Measurements from ENCODE around the gene USP48. TPM values are rescaled to one million over a fixed set of nuclear protein-coding genes. Genes with fewer than 3 reads are reported as not detected.

Gene USP48
- total and polyA plus RNA-seq, 10 donors, result 17.5 to 105 (median 82.4) TPM

DNA sequence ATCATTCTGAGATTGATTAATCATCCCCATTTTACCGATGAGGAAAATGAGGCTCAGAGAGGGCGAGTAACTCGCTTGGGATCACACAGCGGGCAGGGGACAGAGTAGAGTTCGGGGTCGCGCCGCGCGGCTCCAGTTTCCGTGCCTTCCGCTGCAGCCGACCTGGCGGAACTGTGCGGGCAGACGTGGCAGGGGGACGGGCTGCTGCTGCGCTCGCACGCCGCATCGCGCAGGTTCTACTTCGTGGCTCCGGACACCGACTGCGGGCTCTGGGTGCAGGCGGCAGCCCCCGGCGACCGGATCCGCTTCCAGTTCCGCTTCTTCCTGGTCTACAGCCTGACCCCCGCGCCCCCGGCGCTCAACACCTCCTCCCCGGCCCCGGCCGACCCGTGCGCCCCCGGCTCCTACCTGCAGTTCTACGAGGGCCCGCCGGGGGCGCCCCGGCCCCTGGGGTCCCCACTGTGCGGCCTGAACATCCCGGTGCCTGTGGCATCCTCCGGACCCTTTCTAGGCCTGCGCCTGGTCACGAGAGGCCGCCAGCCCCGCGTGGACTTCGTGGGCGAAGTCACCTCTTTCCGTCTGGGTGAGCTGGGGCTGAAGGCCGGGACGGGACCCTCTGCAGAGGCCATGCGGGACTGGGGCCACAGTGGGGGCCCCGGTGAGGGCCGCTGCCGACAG lies 31.4 kb upstream of the USP48 start:
- H3K27ac ChIP-seq, result peak overlapping the region in 6 of 8 donors; percentile 7 to 71 (median 65)
- no peaks in the 10 kb centered on the region for H3K9me3 ChIP-seq
- H3K4me3 ChIP-seq, result peak overlapping the region in 7 of 8 donors; percentile 27 to 67 (median 33)
- peaks cover 4 to 47% (median 40%) of the 10 kb centered on the region in 6 donors for H3K4me1 ChIP-seq
- TF ChIP-seq POLR2AphosphoS5 (IDR thresholded peaks at IDR 0.05) (peak; percentile 12 to 64 (median 38)), POLR2A (IDR thresholded peaks at IDR 0.05) (no peak)
- TF ChIP-seq, protein P1, sequence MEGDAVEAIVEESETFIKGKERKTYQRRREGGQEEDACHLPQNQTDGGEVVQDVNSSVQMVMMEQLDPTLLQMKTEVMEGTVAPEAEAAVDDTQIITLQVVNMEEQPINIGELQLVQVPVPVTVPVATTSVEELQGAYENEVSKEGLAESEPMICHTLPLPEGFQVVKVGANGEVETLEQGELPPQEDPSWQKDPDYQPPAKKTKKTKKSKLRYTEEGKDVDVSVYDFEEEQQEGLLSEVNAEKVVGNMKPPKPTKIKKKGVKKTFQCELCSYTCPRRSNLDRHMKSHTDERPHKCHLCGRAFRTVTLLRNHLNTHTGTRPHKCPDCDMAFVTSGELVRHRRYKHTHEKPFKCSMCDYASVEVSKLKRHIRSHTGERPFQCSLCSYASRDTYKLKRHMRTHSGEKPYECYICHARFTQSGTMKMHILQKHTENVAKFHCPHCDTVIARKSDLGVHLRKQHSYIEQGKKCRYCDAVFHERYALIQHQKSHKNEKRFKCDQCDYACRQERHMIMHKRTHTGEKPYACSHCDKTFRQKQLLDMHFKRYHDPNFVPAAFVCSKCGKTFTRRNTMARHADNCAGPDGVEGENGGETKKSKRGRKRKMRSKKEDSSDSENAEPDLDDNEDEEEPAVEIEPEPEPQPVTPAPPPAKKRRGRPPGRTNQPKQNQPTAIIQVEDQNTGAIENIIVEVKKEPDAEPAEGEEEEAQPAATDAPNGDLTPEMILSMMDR (IDR thresholded peaks at IDR 0.05 in 8 of 11, conservative IDR thresholded peaks at IDR 0.05 in 3 of 11), result peak; percentile 34 to 80 (median 55)
- H3K27me3 ChIP-seq (replicated peaks in 1 of 7), result peaks cover 0 to 22% (median 0%) of the 10 kb centered on the region in 7 donors
- 6 to 20% (median 15%) methylated on average over 16 to 65 of the region's 65 CpGs for WGBS, 5 donors
- peak; percentile 83 for DNase-seq
- H3K36me3 ChIP-seq, result no peaks in the 10 kb centered on the region
- intact Hi-C loops (cut with DNase I; ENCODE audit: low total_unique reads), result no loop called here

DNA sequence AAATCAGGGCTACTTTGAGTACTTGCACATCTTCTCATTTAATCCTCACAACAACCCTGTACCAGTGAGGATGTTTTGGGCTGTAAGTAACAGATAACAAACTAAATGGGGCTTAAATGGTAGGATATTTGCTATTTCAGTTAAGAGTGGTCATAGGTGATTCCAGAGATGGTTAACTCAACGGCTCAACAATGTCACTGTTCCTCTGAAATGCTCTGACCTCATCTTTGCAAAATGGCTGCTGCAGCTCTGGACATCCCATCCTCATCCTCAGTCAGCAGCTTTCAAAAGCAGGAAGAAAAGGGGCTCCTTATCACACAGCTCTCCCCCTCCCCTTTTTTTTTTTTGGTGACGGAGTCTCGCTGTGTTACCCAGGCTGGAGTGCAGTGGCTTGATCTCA lies 30.6 kb upstream of the USP48 start:
- WGBS, 5 donors, result 92 to 96% (median 94%) methylated on average over 3 of the region's 3 CpGs

DNA sequence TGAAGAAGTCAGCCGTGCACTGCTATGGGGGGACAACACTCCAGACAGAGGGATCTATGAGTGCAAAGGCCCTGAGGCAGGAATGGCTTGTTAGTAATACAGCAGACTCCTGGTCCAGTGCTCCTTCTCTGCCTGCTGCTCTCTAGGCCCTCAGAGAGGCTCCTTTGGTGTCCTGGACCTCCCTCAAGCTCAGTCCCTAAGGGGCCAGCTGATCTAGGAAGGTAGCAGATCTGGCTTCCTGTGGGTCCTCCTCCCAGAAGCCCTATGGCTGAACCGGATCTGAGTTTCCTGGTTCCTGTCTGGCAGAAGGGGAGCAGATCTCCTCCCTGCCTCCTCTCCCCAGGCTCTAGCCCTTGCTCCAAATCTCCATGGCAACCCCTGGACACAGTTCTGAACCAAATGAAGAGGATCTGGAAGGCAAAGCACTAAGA lies 28.9 kb upstream of the USP48 start, which contains the start of gene LDLRAD2:
Gene LDLRAD2, plus strand, starts transcription at position 391 of the 431 bp plus-strand sequence. CDS start 187 bp downstream, outside the sequence.
- H3K27me3 ChIP-seq (replicated peaks in 1 of 7), result peaks cover 0 to 22% (median 0%) of the 10 kb centered on the region in 7 donors
- no peak for DNase-seq
- intact Hi-C loops (cut with DNase I; ENCODE audit: low total_unique reads), result no loop called here
- no peaks in the 10 kb centered on the region for H3K9me3 ChIP-seq
- WGBS, 5 donors, result 43 to 77% (median 64%) methylated on average over 2 of the region's 2 CpGs
- H3K36me3 ChIP-seq, result no peaks in the 10 kb centered on the region
- TF ChIP-seq, protein P1 (IDR thresholded peaks at IDR 0.05 in 8 of 11, conservative IDR thresholded peaks at IDR 0.05 in 3 of 11), result no peak
- TF ChIP-seq POLR2AphosphoS5 (IDR thresholded peaks at IDR 0.05) (no peak), POLR2A (IDR thresholded peaks at IDR 0.05) (no peak)
- peaks cover 4 to 36% (median 31%) of the 10 kb centered on the region in 6 donors for H3K4me1 ChIP-seq
- H3K27ac ChIP-seq, result no peak within 1 kb of the TSS
- H3K4me3 ChIP-seq, result no peak within 1 kb of the TSS

More for the DNA sequence above, 30.6 kb upstream of the USP48 start:
- Histone ChIP-seq H3K4me1 (peaks cover 4 to 45% (median 37%) of the 10 kb centered on the region in 6 donors), H3K9me3 (no peaks in the 10 kb centered on the region), H3K27ac (no peak overlapping the region), H3K36me3 (no peaks in the 10 kb centered on the region), H3K27me3 (replicated peaks in 1 of 7) (peaks cover 0 to 22% (median 0%) of the 10 kb centered on the region in 7 donors), H3K4me3 (no peak overlapping the region)
- intact Hi-C loops (cut with DNase I; ENCODE audit: low total_unique reads), result no loop called here
- TF ChIP-seq, protein P1 (IDR thresholded peaks at IDR 0.05 in 8 of 11, conservative IDR thresholded peaks at IDR 0.05 in 3 of 11), result no peak
- no peak for DNase-seq

DNA sequence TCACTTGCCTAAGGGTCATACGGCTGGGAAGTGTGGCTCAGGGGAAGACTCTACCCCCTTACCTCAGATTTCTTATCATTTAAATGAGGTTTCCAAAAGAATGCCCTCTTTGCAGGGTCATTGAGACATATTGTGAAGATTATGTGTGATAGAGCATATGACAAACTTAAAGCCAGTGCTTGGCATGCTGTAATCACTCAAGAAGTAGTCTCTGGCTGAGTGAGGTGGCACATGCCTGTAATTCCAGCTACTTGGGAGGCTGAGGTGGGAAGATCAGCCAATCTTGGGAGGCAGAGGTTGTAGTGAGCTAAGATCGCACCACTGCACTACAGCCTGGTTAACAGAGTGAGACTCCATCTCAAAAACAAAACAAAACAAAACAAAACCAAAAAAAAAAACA lies 21.6 kb upstream of the USP48 start:
- H3K36me3 ChIP-seq, result no peaks in the 10 kb centered on the region
- H3K4me3 ChIP-seq, result no peak overlapping the region
- H3K27ac ChIP-seq, result no peak overlapping the region
- TF ChIP-seq, protein P1 (IDR thresholded peaks at IDR 0.05 in 8 of 11, conservative IDR thresholded peaks at IDR 0.05 in 3 of 11), result no peak
- TF ChIP-seq POLR2AphosphoS5 (IDR thresholded peaks at IDR 0.05), result no peak
- TF ChIP-seq POLR2A (IDR thresholded peaks at IDR 0.05), result no peak
- H3K27me3 ChIP-seq (replicated peaks in 1 of 7), result no peaks in the 10 kb centered on the region
- intact Hi-C loops (cut with DNase I; ENCODE audit: low total_unique reads), result no loop called here
- no peak for DNase-seq
- no peaks in the 10 kb centered on the region for H3K4me1 ChIP-seq
- WGBS, 5 donors, result 76 to 90% (median 79%) methylated on average over 2 of the region's 2 CpGs
- H3K9me3 ChIP-seq, result no peaks in the 10 kb centered on the region

Measured in spleen (tissue), 11 donors.